OCI-LY3 (cell line): Measurements from ENCODE around the gene ARHGAP42.

Experiments used
- H2AFZ ChIP-seq: fragments of 200-600, 300-600 bp; shearing (Covaris generic); 2 replicates; pipeline ENCODE4 v1.6.0; 2014; ENCODE audit warnings: antibody characterized with exemption, low read depth, low read length
- H3K27ac ChIP-seq: fragments of 200-600, 300-600 bp; sonication (generic); 2 replicates; pipeline ENCODE4 v1.5.1; 2014; ENCODE audit warnings: mild to moderate bottlenecking, low read length, moderate library complexity, mixed read lengths
- H3K27me3 ChIP-seq: fragments of 200-600, 300-600 bp; sonication (generic); 2 replicates; pipeline ENCODE4 v1.6.1; 2014; ENCODE audit warnings: low read depth, low read length, mixed read lengths
- H3K36me3 ChIP-seq: fragments of 200-600, 300-600 bp; sonication (generic); replicated peaks from 2 replicates; pipeline ENCODE3; 2014; ENCODE audit warnings: low read depth, low read length, mixed read lengths
- H3K4me1 ChIP-seq: fragments of 300-600, 200-600 bp; sonication (generic); 2 replicates; pipeline ENCODE4 v1.6.1; 2014; ENCODE audit warnings: low read length, mixed read lengths
- H3K4me2 ChIP-seq: fragments of 200-600, 300-600 bp; sonication (generic); 2 replicates; pipeline ENCODE4 v1.6.1; 2014; ENCODE audit warnings: low read length, mixed read lengths
- H3K4me3 ChIP-seq: fragments of 300-600, 200-600 bp; sonication (generic); 2 replicates; pipeline ENCODE4 v1.5.1; 2014; ENCODE audit warnings: antibody characterized with exemption, mild to moderate bottlenecking, low read length, moderate library complexity
- H3K79me2 ChIP-seq: fragments of 300-600, 200-600 bp; shearing (Covaris generic); 2 replicates; pipeline ENCODE4 v1.6.1; 2014; ENCODE audit warnings: mild to moderate bottlenecking, low read length, mixed read lengths
- H3K9ac ChIP-seq: fragments of 300-600, 200-600 bp; shearing (Covaris generic); 2 replicates; pipeline ENCODE4 v1.6.0; 2014; ENCODE audit warnings: mild to moderate bottlenecking, low read length, moderate library complexity
- H3K9me3 ChIP-seq: fragments of 200-600, 300-600 bp; shearing (Covaris generic); 2 replicates; pipeline ENCODE4 v1.6.1; 2014; ENCODE audit warnings: low read length, mixed read lengths; ENCODE audit not compliant: insufficient read depth
- H4K20me1 ChIP-seq: fragments of 200-600, 300-600 bp; sonication (generic); 2 replicates; pipeline ENCODE4 v1.6.1; 2016; ENCODE audit warnings: low read length, mixed read lengths; ENCODE audit not compliant: insufficient read depth
- CTCF ChIP-seq: fragments of 200-600, 300-600 bp; sonication (generic); IDR thresholded peaks from 2 replicates; pipeline ENCODE4 v1.5.1; 2014; ENCODE audit warnings: antibody characterized with exemption, low read length, low read depth
- EZH2phosphoT487 ChIP-seq: fragments of 200-600 bp; shearing (Covaris generic); IDR thresholded peaks from 2 replicates; pipeline ENCODE4 v1.6.1; 2018; ENCODE audit warnings: antibody characterized with exemption, mixed run types, low read depth

Gene ARHGAP42

GRCh38 chr11:100827934-100828661 is 141.0 kb downstream of the ARHGAP42 start:
- H3K36me3 ChIP-seq = no peaks in the 10 kb centered on the region
- no peak overlapping the region for H2AFZ ChIP-seq
- H3K27ac ChIP-seq = no peak overlapping the region
- TF ChIP-seq EZH2phosphoT487 (no peak), CTCF (peak; percentile 46)
- no peaks in the 10 kb centered on the region for H3K79me2 ChIP-seq
- H4K20me1 ChIP-seq = no peaks in the 10 kb centered on the region
- H3K9ac ChIP-seq = no peak overlapping the region
- H3K9me3 ChIP-seq = no peaks in the 10 kb centered on the region
- peaks cover 14% of the 10 kb centered on the region for H3K4me1 ChIP-seq
- H3K4me2 ChIP-seq = no peak overlapping the region
- H3K27me3 ChIP-seq = no peaks in the 10 kb centered on the region
- H3K4me3 ChIP-seq = no peak overlapping the region

GRCh38 chr11:100830274-100830673 is 143.2 kb downstream of the ARHGAP42 start:
- peaks cover 14% of the 10 kb centered on the region for H3K4me1 ChIP-seq
- TF ChIP-seq CTCF (no peak), EZH2phosphoT487 (no peak)
- no peak overlapping the region for H3K4me3 ChIP-seq
- H3K27me3 ChIP-seq = no peaks in the 10 kb centered on the region
- no peak overlapping the region for H3K9ac ChIP-seq
- no peaks in the 10 kb centered on the region for H3K9me3 ChIP-seq
- H3K4me2 ChIP-seq = no peak overlapping the region
- H3K27ac ChIP-seq = no peak overlapping the region
- no peak overlapping the region for H2AFZ ChIP-seq
- no peaks in the 10 kb centered on the region for H3K79me2 ChIP-seq
- H4K20me1 ChIP-seq = no peaks in the 10 kb centered on the region
- H3K36me3 ChIP-seq = no peaks in the 10 kb centered on the region

GRCh38 chr11:100830978-100831732 is 144.1 kb downstream of the ARHGAP42 start:
- TF ChIP-seq EZH2phosphoT487 (no peak), CTCF (no peak)
- H3K4me3 ChIP-seq = no peak overlapping the region
- no peak overlapping the region for H3K27ac ChIP-seq
- H3K36me3 ChIP-seq = no peaks in the 10 kb centered on the region
- no peak overlapping the region for H3K4me2 ChIP-seq
- H2AFZ ChIP-seq = no peak overlapping the region
- no peaks in the 10 kb centered on the region for H4K20me1 ChIP-seq
- no peak overlapping the region for H3K9ac ChIP-seq
- H3K27me3 ChIP-seq = no peaks in the 10 kb centered on the region
- H3K79me2 ChIP-seq = no peaks in the 10 kb centered on the region
- no peaks in the 10 kb centered on the region for H3K9me3 ChIP-seq
- H3K4me1 ChIP-seq = peaks cover 19% of the 10 kb centered on the region

- Histone ChIP-seq H3K4me1 (peaks cover 22% of the 10 kb centered on the region), H3K36me3 (no peaks in the 10 kb centered on the region), H3K27ac (no peak overlapping the region), H3K27me3 (no peaks in the 10 kb centered on the region), H3K4me3 (no peak overlapping the region), H4K20me1 (no peaks in the 10 kb centered on the region), H3K79me2 (no peaks in the 10 kb centered on the region), H3K9ac (no peak overlapping the region), H2AFZ (no peak overlapping the region), H3K9me3 (no peaks in the 10 kb centered on the region), H3K4me2 (no peak overlapping the region)
- no peak for TF ChIP-seq CTCF
- no peak for TF ChIP-seq EZH2phosphoT487
Measured at GRCh38 chr11:100831929-100832494, 144.9 kb downstream of the ARHGAP42 start.
